ENCODE measurements around the gene STARD3NL.
"Not testable (repeated sequence)": the region's sequence is repeated elsewhere in the genome, so short reads cannot be mapped to it uniquely, and the experiment has no call there.

The STARD3NL gene

GRCh38 chr7:38224392-38224791 lies 46.3 kb downstream of the STARD3NL start:
- Histone ChIP-seq H3K27me3 (ENCODE audit: control insufficient read depth, insufficient read depth, low read length) (no peaks in the 10 kb centered on the region), H3K4me1 (ENCODE audit: control insufficient read depth, insufficient read depth, low read length) (peaks cover 10% of the 10 kb centered on the region; the same call in 1 of the 2 replicates), H3K9ac (ENCODE audit: low read length) (no peak overlapping the region), H3K36me3 (ENCODE audit: control insufficient read depth, insufficient read depth, low read length) (peaks cover 52% of the 10 kb centered on the region), H3K27ac (ENCODE audit: low read depth, low read length) (no peak overlapping the region), H3K9me3 (ENCODE audit: control insufficient read depth, insufficient read depth, low read depth, low read length) (no peaks in the 10 kb centered on the region), H3K4me3 (ENCODE audit: low read depth, low read length) (no peak overlapping the region)

GRCh38 chr7:38229386-38229785 lies 51.3 kb downstream of the STARD3NL start:
- peaks cover 25% of the 10 kb centered on the region for H3K36me3 ChIP-seq (ENCODE audit: control insufficient read depth, insufficient read depth, low read length)
- H3K27ac ChIP-seq (ENCODE audit: low read depth, low read length): no peak overlapping the region
- H3K9me3 ChIP-seq (ENCODE audit: control insufficient read depth, insufficient read depth, low read depth, low read length): no peaks in the 10 kb centered on the region
- H3K9ac ChIP-seq (ENCODE audit: low read length): no peak overlapping the region
- H3K4me1 ChIP-seq (ENCODE audit: control insufficient read depth, insufficient read depth, low read length): peaks cover 10% of the 10 kb centered on the region; the same call in 1 of the 2 replicates
- H3K4me3 ChIP-seq (ENCODE audit: low read depth, low read length): no peak overlapping the region
- no peaks in the 10 kb centered on the region for H3K27me3 ChIP-seq (ENCODE audit: control insufficient read depth, insufficient read depth, low read length)

GRCh38 chr7:38229884-38230642 lies 52.0 kb downstream of the STARD3NL start:
- Histone ChIP-seq H3K4me1 (ENCODE audit: control insufficient read depth, insufficient read depth, low read length) (peaks cover 10% of the 10 kb centered on the region; the same call in 1 of the 2 replicates), H3K4me3 (ENCODE audit: low read depth, low read length) (no peak overlapping the region), H3K36me3 (ENCODE audit: control insufficient read depth, insufficient read depth, low read length) (peaks cover 20% of the 10 kb centered on the region), H3K27ac (ENCODE audit: low read depth, low read length) (no peak overlapping the region), H3K9ac (ENCODE audit: low read length) (no peak overlapping the region), H3K9me3 (ENCODE audit: control insufficient read depth, insufficient read depth, low read depth, low read length) (no peaks in the 10 kb centered on the region), H3K27me3 (ENCODE audit: control insufficient read depth, insufficient read depth, low read length) (no peaks in the 10 kb centered on the region)

GRCh38 chr7:38232502-38233366 lies 54.7 kb downstream of the STARD3NL start:
- Histone ChIP-seq H3K4me1 (ENCODE audit: control insufficient read depth, insufficient read depth, low read length) (peaks cover 10% of the 10 kb centered on the region; the same call in 1 of the 2 replicates), H3K27ac (ENCODE audit: low read depth, low read length) (no peak overlapping the region), H3K4me3 (ENCODE audit: low read depth, low read length) (no peak overlapping the region), H3K9me3 (ENCODE audit: control insufficient read depth, insufficient read depth, low read depth, low read length) (no peaks in the 10 kb centered on the region), H3K9ac (ENCODE audit: low read length) (no peak overlapping the region), H3K36me3 (ENCODE audit: control insufficient read depth, insufficient read depth, low read length) (peaks cover 20% of the 10 kb centered on the region), H3K27me3 (ENCODE audit: control insufficient read depth, insufficient read depth, low read length) (no peaks in the 10 kb centered on the region)

- H3K36me3 ChIP-seq (ENCODE audit: control insufficient read depth, insufficient read depth, low read length); H3K4me1 ChIP-seq (ENCODE audit: control insufficient read depth, insufficient read depth, low read length); H3K27me3 ChIP-seq (ENCODE audit: control insufficient read depth, insufficient read depth, low read length); H3K9ac ChIP-seq (ENCODE audit: low read length); H3K9me3 ChIP-seq (ENCODE audit: control insufficient read depth, insufficient read depth, low read depth, low read length); H3K27ac ChIP-seq (ENCODE audit: low read depth, low read length); H3K4me3 ChIP-seq (ENCODE audit: low read depth, low read length): not testable (repeated sequence)
Observed at GRCh38 chr7:38234759-38235158, 56.7 kb downstream of the STARD3NL start.

- no peaks in the 10 kb centered on the region for H3K9me3 ChIP-seq (ENCODE audit: control insufficient read depth, insufficient read depth, low read depth, low read length)
- no peaks in the 10 kb centered on the region for H3K36me3 ChIP-seq (ENCODE audit: control insufficient read depth, insufficient read depth, low read length)
- H3K4me1 ChIP-seq (ENCODE audit: control insufficient read depth, insufficient read depth, low read length): no peaks in the 10 kb centered on the region
- H3K27me3 ChIP-seq (ENCODE audit: control insufficient read depth, insufficient read depth, low read length): no peaks in the 10 kb centered on the region
- H3K4me3 ChIP-seq (ENCODE audit: low read depth, low read length): no peak overlapping the region
- no peak overlapping the region for H3K9ac ChIP-seq (ENCODE audit: low read length)
- no peak overlapping the region for H3K27ac ChIP-seq (ENCODE audit: low read depth, low read length)
Observed at GRCh38 chr7:38235606-38236005, 57.6 kb downstream of the STARD3NL start.

- not testable (repeated sequence) for H3K9ac ChIP-seq (ENCODE audit: low read length); H3K27ac ChIP-seq (ENCODE audit: low read depth, low read length); H3K36me3 ChIP-seq (ENCODE audit: control insufficient read depth, insufficient read depth, low read length); H3K27me3 ChIP-seq (ENCODE audit: control insufficient read depth, insufficient read depth, low read length); H3K9me3 ChIP-seq (ENCODE audit: control insufficient read depth, insufficient read depth, low read depth, low read length); H3K4me1 ChIP-seq (ENCODE audit: control insufficient read depth, insufficient read depth, low read length); H3K4me3 ChIP-seq (ENCODE audit: low read depth, low read length)
Observed at GRCh38 chr7:38239129-38239528, 61.1 kb downstream of the STARD3NL start.

- H3K4me1 ChIP-seq (ENCODE audit: control insufficient read depth, insufficient read depth, low read length): no peaks in the 10 kb centered on the region
- H3K4me3 ChIP-seq (ENCODE audit: low read depth, low read length): no peak overlapping the region
- H3K36me3 ChIP-seq (ENCODE audit: control insufficient read depth, insufficient read depth, low read length): no peaks in the 10 kb centered on the region
- H3K27ac ChIP-seq (ENCODE audit: low read depth, low read length): no peak overlapping the region
- no peak overlapping the region for H3K9ac ChIP-seq (ENCODE audit: low read length)
- H3K9me3 ChIP-seq (ENCODE audit: control insufficient read depth, insufficient read depth, low read depth, low read length): no peaks in the 10 kb centered on the region
- H3K27me3 ChIP-seq (ENCODE audit: control insufficient read depth, insufficient read depth, low read length): no peaks in the 10 kb centered on the region
Observed at GRCh38 chr7:38241071-38241470, 63.0 kb downstream of the STARD3NL start.

- Histone ChIP-seq H3K9me3 (ENCODE audit: control insufficient read depth, insufficient read depth, low read depth, low read length) (no peaks in the 10 kb centered on the region), H3K4me3 (ENCODE audit: low read depth, low read length) (no peak overlapping the region), H3K27ac (ENCODE audit: low read depth, low read length) (no peak overlapping the region), H3K36me3 (ENCODE audit: control insufficient read depth, insufficient read depth, low read length) (no peaks in the 10 kb centered on the region), H3K4me1 (ENCODE audit: control insufficient read depth, insufficient read depth, low read length) (no peaks in the 10 kb centered on the region), H3K27me3 (ENCODE audit: control insufficient read depth, insufficient read depth, low read length) (no peaks in the 10 kb centered on the region), H3K9ac (ENCODE audit: low read length) (no peak overlapping the region)
Observed at GRCh38 chr7:38242814-38243213, 64.8 kb downstream of the STARD3NL start.

GRCh38 chr7:38243345-38243744 lies 65.3 kb downstream of the STARD3NL start:
- not testable (repeated sequence) for H3K27me3 ChIP-seq (ENCODE audit: control insufficient read depth, insufficient read depth, low read length); H3K4me3 ChIP-seq (ENCODE audit: low read depth, low read length); H3K36me3 ChIP-seq (ENCODE audit: control insufficient read depth, insufficient read depth, low read length); H3K9ac ChIP-seq (ENCODE audit: low read length); H3K27ac ChIP-seq (ENCODE audit: low read depth, low read length); H3K4me1 ChIP-seq (ENCODE audit: control insufficient read depth, insufficient read depth, low read length); H3K9me3 ChIP-seq (ENCODE audit: control insufficient read depth, insufficient read depth, low read depth, low read length)

GRCh38 chr7:38244516-38244915 lies 66.5 kb downstream of the STARD3NL start:
- no peaks in the 10 kb centered on the region for H3K36me3 ChIP-seq (ENCODE audit: control insufficient read depth, insufficient read depth, low read length)
- no peak overlapping the region for H3K9ac ChIP-seq (ENCODE audit: low read length)
- H3K9me3 ChIP-seq (ENCODE audit: control insufficient read depth, insufficient read depth, low read depth, low read length): no peaks in the 10 kb centered on the region
- no peaks in the 10 kb centered on the region for H3K27me3 ChIP-seq (ENCODE audit: control insufficient read depth, insufficient read depth, low read length)
- no peak overlapping the region for H3K27ac ChIP-seq (ENCODE audit: low read depth, low read length)
- no peaks in the 10 kb centered on the region for H3K4me1 ChIP-seq (ENCODE audit: control insufficient read depth, insufficient read depth, low read length)
- no peak overlapping the region for H3K4me3 ChIP-seq (ENCODE audit: low read depth, low read length)

Measured in HUES6 (cell line).